ENCODE results near the gene CDV3.

CDV3 gene

DNA sequence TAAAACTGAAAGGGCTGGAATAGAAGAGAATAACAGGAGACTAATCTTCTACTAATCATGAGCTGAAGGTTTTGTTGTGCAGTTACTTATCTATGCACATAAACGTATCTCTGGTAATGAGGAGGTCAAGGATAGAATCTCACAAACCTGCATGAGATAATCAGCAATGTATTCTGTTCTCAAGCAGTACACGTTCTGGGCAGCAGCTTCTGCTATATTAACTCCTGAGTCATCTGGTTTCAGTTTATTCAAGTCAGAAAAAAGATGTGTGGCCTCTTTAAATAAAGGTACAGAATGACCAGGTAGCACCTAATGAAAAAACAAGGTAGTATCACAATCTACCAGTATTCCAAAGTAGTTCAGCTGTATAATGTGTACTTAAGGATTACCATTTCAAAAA lies 34.9 kb downstream of the CDV3 start:
- no peak for DNase-seq

GRCh38 chr3:133610031-133610430 lies 36.5 kb downstream of the CDV3 start:
- DNase-seq, result no peak

DNA sequence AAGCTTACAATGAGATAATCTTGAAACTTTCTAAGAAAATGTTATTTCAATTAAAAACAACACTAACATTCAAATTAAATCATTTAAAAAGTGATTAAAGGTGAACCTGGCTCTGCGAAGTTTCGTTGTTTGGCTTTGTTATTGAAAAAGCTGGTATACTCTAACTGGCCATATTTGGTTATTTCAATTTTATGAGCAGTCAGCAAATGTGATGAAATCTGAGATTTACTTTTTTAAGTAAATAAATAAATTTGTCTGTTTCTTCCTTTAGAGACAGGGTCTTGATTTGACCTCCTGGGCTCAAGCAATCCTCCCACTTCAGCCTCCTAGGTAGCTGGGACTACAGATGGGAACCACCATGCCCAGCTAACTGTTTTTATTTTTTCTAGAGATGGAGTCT lies 38.0 kb downstream of the CDV3 start:
- DNase-seq, result no peak

- DNase-seq, result no peak
Observed at GRCh38 chr3:133620066-133620784, 46.7 kb downstream of the CDV3 start.

GRCh38 chr3:133627789-133628188 lies 54.3 kb downstream of the CDV3 start:
- DNase-seq, result no peak

DNA sequence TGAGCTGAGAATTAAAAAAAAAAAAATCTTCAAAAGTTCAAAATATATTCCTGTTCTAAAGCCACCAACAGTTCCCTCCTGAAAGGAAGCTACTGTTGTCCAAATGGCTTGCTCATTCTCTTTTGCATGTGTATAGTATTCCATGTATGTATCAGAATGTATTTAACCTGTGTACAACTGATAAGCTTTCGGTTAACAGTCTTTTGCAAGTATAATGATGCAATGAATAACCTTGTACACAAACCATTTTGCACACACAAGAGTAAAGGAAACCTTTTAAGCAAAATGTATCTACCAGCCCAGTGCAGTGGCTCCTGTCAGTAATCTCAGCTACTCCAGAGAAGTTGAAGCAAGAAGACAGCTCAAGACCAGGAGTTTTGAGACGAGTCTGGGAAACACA lies 55.7 kb downstream of the CDV3 start:
- no peak for DNase-seq

DNA sequence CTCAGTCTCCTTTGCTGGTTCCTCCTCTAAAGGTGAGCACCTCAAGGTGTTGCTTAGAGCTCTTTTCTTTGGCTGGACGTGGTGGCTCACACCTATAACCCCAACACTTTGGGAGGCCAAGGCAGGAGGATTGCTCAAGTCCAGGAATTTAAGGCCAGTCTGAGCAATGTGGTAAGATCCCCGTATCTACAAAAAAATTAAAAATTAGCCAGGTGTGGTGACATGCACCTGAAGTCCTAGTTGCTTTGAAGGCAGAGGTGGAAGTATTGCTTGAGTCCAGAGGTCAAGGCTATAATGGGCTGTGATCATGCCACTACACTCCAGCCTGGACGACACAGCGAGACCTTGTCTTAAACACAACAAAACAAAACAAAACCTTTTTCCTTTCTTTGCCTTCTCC lies 60.0 kb downstream of the CDV3 start:
- DNase-seq, result no peak
